GM12878 (cell line): ENCODE measurements around the gene FBLN5. TPM values are rescaled to one million over a fixed set of nuclear protein-coding genes. Genes with fewer than 3 reads are reported as not detected.

Experiments used
- ATAC-seq: fragments of 200-7000 bp; cut with Tn5 transposase; 3 replicates; pipeline ENCODE4 v1.9.1; 2020; ENCODE audit warnings: mild to moderate bottlenecking, moderate library complexity
- BruUV-seq: library from RNA; stranded (reverse); fragments of 400-500 nt; replicated peaks from 2 replicates; lab custom pipeline; 2021; lab: Mats Ljungman, UMichigan
- CTCF ChIA-PET: fragments of 300-600 bp; sonication (Branson Sonifier 250); formaldehyde crosslinking; extraction: SDS; loops from one replicate; lab custom pipeline; 2021; ENCODE audit warnings: inconsistent platforms; lab: Yijun Ruan, JAX
- POLR2A ChIA-PET: fragments of 350-600 bp; formaldehyde crosslinking; extraction: SDS; loops from one replicate; lab custom pipeline; 2021; ENCODE audit warnings: inconsistent platforms; lab: Charles Lee
- RAD21 ChIA-PET: fragments of 300-600 bp; sonication (Branson Sonifier 250); formaldehyde crosslinking; loops from one replicate; lab custom pipeline; 2023; ENCODE audit warnings: antibody characterized with exemption; ENCODE audit not compliant: unreplicated experiment; lab: Charles Lee
- SMC1A ChIA-PET: fragments of 300-600 bp; sonication (Branson Sonifier 250); formaldehyde crosslinking; loops from one replicate; lab custom pipeline; 2023; ENCODE audit not compliant: unreplicated experiment, uncharacterized antibody; lab: Charles Lee
- DNase-seq: peaks from one replicate; pipeline ENCODE4 v3.0.0-alpha.2; 2011; ENCODE audit warnings: low read depth, low spot score
- FAIRE-seq: peaks from 3 replicates; lab custom pipeline; 2011; peaks lifted over from hg19 to GRCh38; lab: Jason Lieb, UNC
- H2AFZ ChIP-seq: 2 replicates; pipeline ENCODE4 v1.6.0; 2011; ENCODE audit warnings: low read depth, low read length, control low read depth; ENCODE audit not compliant: control insufficient read depth
- H3K27ac ChIP-seq: 2 replicates; pipeline ENCODE4 v1.5.1; 2011; ENCODE audit warnings: control low read depth; ENCODE audit not compliant: control insufficient read depth, insufficient read depth
- H3K27me3 ChIP-seq, 2 experiments: replicated peaks in 1 of 2; 2 replicates each; pipeline versions ENCODE4 v1.6.0 to v1.6.1; 2011; ENCODE audit warnings: low read length in 1 of 2; ENCODE audit not compliant: control insufficient read depth in 2 of 2, insufficient read depth in 2 of 2
- H3K36me3 ChIP-seq, 2 experiments: 2 replicates each; pipeline ENCODE4 v1.5.1; 2011; ENCODE audit warnings: low read length in 1 of 2; ENCODE audit not compliant: control insufficient read depth in 2 of 2, insufficient read depth in 2 of 2
- H3K4me1 ChIP-seq: 2 replicates; pipeline ENCODE4 v1.6.1; 2011; ENCODE audit warnings: mild to moderate bottlenecking, low read length, moderate library complexity, mixed read lengths; ENCODE audit not compliant: control insufficient read depth, insufficient read depth
- H3K4me2 ChIP-seq: 2 replicates; pipeline ENCODE4 v1.6.0; 2011; ENCODE audit warnings: control low read depth; ENCODE audit not compliant: control insufficient read depth, insufficient read depth
- H3K4me3 ChIP-seq: fragments of 200-600 bp; sonication (generic); 2 replicates; pipeline ENCODE4 v1.5.1; 2016
- H3K79me2 ChIP-seq: 2 replicates; pipeline ENCODE4 v1.6.0; 2011; ENCODE audit warnings: low read length; ENCODE audit not compliant: control insufficient read depth, insufficient read depth
- H3K9ac ChIP-seq: 2 replicates; pipeline ENCODE4 v1.8.0; 2011; ENCODE audit warnings: low read length, control low read depth, mixed read lengths; ENCODE audit not compliant: control insufficient read depth, insufficient read depth
- H3K9me3 ChIP-seq: replicated peaks from 3 replicates; pipeline ENCODE4 v1.5.1; 2011; ENCODE audit warnings: mild to moderate bottlenecking, low read length; ENCODE audit not compliant: control insufficient read depth, insufficient read depth
- H4K20me1 ChIP-seq: 2 replicates; pipeline ENCODE4 v1.6.0; 2011; ENCODE audit not compliant: control insufficient read depth, insufficient read depth
- BMI1 ChIP-seq: fragments of 450-650 bp; IDR thresholded peaks from 2 replicates; pipeline ENCODE4 v1.6.1; 2016; ENCODE audit warnings: mild to moderate bottlenecking, moderate library complexity, borderline replicate concordance
- HDGF ChIP-seq: fragments of 450-650 bp; IDR thresholded peaks from 2 replicates; pipeline ENCODE4 v1.6.1; 2016; ENCODE audit warnings: antibody characterized with exemption
- JUND ChIP-seq: IDR thresholded peaks from 2 replicates; pipeline ENCODE4 v1.6.1; 2012; ENCODE audit warnings: low read depth, mild to moderate bottlenecking, low read length, improper control_type of control experiment, moderate library complexity
- RBBP5 ChIP-seq: fragments of 200-600 bp; sonication (generic); conservative IDR thresholded peaks from 2 replicates; pipeline ENCODE4 v1.6.1; 2016
- RELA ChIP-seq: fragments of 450-650 bp; IDR thresholded peaks from 2 replicates; pipeline ENCODE4 v1.8.0; 2014; ENCODE audit warnings: borderline replicate concordance; ENCODE audit not compliant: partially characterized antibody
- RFX5 ChIP-seq: IDR thresholded peaks from 2 replicates; pipeline ENCODE4 v1.6.1; 2011; ENCODE audit warnings: low read depth, low read length, improper control_type of control experiment
- ZBTB4 ChIP-seq: fragments of 450-650 bp; formaldehyde crosslinking; IDR thresholded peaks from 2 replicates; pipeline ENCODE4 v1.4.0; 2022; ENCODE audit warnings: mild to moderate bottlenecking, moderate library complexity
- WGBS: methylation state at CpG from one replicate; pipeline ENCODE4 v1.1.6; 2016; ENCODE audit warnings: low lambda C conversion rate; ENCODE audit not compliant: insufficient replicate concordance, insufficient coverage; ENCODE audit errors: missing lambda C conversion rate; 5-methylcytosine and 5-hydroxymethylcytosine counted together
- in situ Hi-C: fragments of 300-500 bp; cut with MboI; formaldehyde crosslinking; loops from 9 replicates; pipeline ENCODE4 v1.14.3; 2018; ENCODE audit warnings: mixed read lengths
- intact Hi-C: fragments of 100-400 bp; cut with micrococcal nuclease; formaldehyde crosslinking; loops from one replicate; pipeline ENCODE4 v1.14.2; 2022; ENCODE audit not compliant: unreplicated experiment
- polyA plus RNA-seq, 11 experiments: library from polyadenylated mRNA; depleted of rRNA in 4 of 11; unstranded in 6 of 11; stranded (reverse) in 5 of 11; fragments of >200 nt; fragmentation: Nextera tagmentation in 4 of 11; fragmentation: Illumina TruSeq in 1 of 11; extraction: Ambion mirVana in 4 of 11; extraction: Trizol in 1 of 11; gene quantifications; 1 replicate in 1 of 11; 2 replicates in 10 of 11; pipeline versions ENCODE4 v1.2.1 to v1.2.3, GENCODE V29; 2011 to 2016; ENCODE audit warnings: inconsistent platforms in 2 of 11, missing spikeins in 2 of 11, low read depth in 1 of 11
- total RNA-seq, 4 experiments: library from RNA; depleted of rRNA in 3 of 4; stranded (reverse); fragments of >200 nt in 3 of 4; fragmentation: Illumina TruSeq in 1 of 4; extraction: Trizol in 1 of 4; gene quantifications; 2 replicates each; pipeline versions ENCODE4 v1.2.1 to v1.2.3, GENCODE V29; 2013 to 2021

FBLN5 gene
- total and polyA plus RNA-seq, 10 of the 15 experiments (the other 5 are each of a cell fraction or from before 2014, with no cell fraction given): 0.03 to 0.64 (median 0.24) TPM

GRCh38 chr14:91888641-91889476 is 58.6 kb downstream of the FBLN5 start:
- no peak for FAIRE-seq
- ChIA-PET CTCF (interaction anchor here (0.6 to 1.5 kb wide), 4 partner anchors 13 to 108 kb away, joined by 3 to 4 read pairs (median 3); no protein-coding TSS in a partner anchor), POLR2A (interaction anchor here (0.6 kb wide), 1 partner anchor 25 kb away, joined by 4 read pairs; no protein-coding TSS in a partner anchor), RAD21 (no interaction called here)
- H3K4me3 ChIP-seq: no peak overlapping the region
- H3K27me3 ChIP-seq: no peaks in the 10 kb centered on the region
- H3K79me2 ChIP-seq: no peaks in the 10 kb centered on the region
- in situ Hi-C loops: no loop called here
- BruUV-seq: no TSS peak
- intact Hi-C loops: no loop called here
- H2AFZ ChIP-seq: no peak overlapping the region
- no peaks in the 10 kb centered on the region for H3K9me3 ChIP-seq
- H3K36me3 ChIP-seq: no peaks in the 10 kb centered on the region
- H3K4me1 ChIP-seq: no peaks in the 10 kb centered on the region
- no peak overlapping the region for H3K4me2 ChIP-seq
- DNase-seq: no peak
- H3K9ac ChIP-seq: no peak overlapping the region
- H4K20me1 ChIP-seq: no peaks in the 10 kb centered on the region
- TF ChIP-seq HDGF (no peak), BMI1 (no peak), JUND (no peak), RELA (no peak), RFX5 (no peak), RBBP5 (no peak), ZBTB4 (CRISPR knock-in tag) (no peak)
- TF ChIP-seq, all 136 proteins: peak for 0
- SMC1A ChIA-PET: interaction anchor here (0.6 to 0.7 kb wide), 2 partner anchors 64 to 145 kb away, joined by 3 read pairs; no protein-coding TSS in a partner anchor
- H3K27ac ChIP-seq: no peak overlapping the region
- ATAC-seq: no peak
- WGBS: 65% methylated on average over 10 of the region's 10 CpGs
